Heart left ventricle (tissue), 13 donors: ENCODE data around the gene C1orf159.

Experiments
- POLR2A ChIP-seq, 2 donors: fragments of 450-650 bp; IDR thresholded peaks; one replicate each; pipeline ENCODE4 v1.6.1; 2017; ENCODE audit warnings: antibody characterized with exemption in 2 of 2, mild to moderate bottlenecking in 2 of 2, moderate library complexity in 2 of 2
- TF ChIP-seq, protein P1 (sequence below), 12 donors: fragments of 200-600 bp; sonication (generic) in 4 of 12; IDR thresholded peaks; one replicate each; pipeline versions ENCODE4 v1.5.0 to v1.8.0; 2018 to 2022; ENCODE audit warnings: antibody characterized with exemption in 12 of 12, mild to moderate bottlenecking in 5 of 12
- donor health status: ischemic (EF 13 %, LVEDD 7.1; RV severe dilation, severe dysfunction).
- donor health status: DM: no; HTN: yes; CAD: no.
- donor health status: DM: no; HTN: no; CAD: no.
- donor health status: ischemic (EF 25% LVEDD 6.9; RV normal size, moderate dysfunction).
- donor health status: ischemic (EF 25% LVEDD 5.7; RV mildly dilated, moderate dysfunction).
- donor health status: ischemic (EF 35%, LVEDD 5.7; RV mildly dilated, moderate dysfunction).
- donor health status: nonischemic (EF 11% LVEDD 7.7; RV severe dilation, severe dysfunction).
- donor health status: DM: yes; HTN: yes; CAD: no.
- donor health status: PGD.
- donor health status: ischemic (EF 29% LVEDD 5.4; RV normal size, mild dysfunction).
- donor health status: nonischemic (EF 23%, LVEDD 6.1; RV moderate dilation, normal function).

DNA sequence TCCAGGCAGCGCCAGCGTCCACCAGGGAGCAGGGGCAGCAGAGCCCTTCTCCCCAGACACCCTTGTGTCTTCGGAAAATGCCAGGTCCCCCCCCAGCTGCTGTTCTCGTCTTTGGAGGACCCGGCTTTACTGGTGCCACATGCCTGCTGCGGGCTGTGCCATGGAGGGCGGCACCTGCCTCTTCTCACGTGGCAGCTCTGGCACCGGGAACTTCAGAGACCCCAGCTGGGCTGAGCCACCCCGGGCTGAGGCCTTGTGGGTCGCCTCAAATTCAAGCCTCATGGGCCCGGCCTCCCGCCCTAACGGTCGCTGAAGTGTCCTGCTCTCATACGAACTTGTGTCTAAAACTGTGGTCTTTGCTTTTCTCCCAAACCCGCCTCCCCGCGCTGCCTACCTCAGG lies 27.0 kb upstream of the C1orf159 start:
- TF ChIP-seq, protein P1, sequence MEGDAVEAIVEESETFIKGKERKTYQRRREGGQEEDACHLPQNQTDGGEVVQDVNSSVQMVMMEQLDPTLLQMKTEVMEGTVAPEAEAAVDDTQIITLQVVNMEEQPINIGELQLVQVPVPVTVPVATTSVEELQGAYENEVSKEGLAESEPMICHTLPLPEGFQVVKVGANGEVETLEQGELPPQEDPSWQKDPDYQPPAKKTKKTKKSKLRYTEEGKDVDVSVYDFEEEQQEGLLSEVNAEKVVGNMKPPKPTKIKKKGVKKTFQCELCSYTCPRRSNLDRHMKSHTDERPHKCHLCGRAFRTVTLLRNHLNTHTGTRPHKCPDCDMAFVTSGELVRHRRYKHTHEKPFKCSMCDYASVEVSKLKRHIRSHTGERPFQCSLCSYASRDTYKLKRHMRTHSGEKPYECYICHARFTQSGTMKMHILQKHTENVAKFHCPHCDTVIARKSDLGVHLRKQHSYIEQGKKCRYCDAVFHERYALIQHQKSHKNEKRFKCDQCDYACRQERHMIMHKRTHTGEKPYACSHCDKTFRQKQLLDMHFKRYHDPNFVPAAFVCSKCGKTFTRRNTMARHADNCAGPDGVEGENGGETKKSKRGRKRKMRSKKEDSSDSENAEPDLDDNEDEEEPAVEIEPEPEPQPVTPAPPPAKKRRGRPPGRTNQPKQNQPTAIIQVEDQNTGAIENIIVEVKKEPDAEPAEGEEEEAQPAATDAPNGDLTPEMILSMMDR (IDR thresholded peaks at IDR 0.05): no peak
- TF ChIP-seq POLR2A (IDR thresholded peaks at IDR 0.05): no peak
